ENCODE measurements around the gene STXBP5L. TPM values are rescaled to one million over a fixed set of nuclear protein-coding genes. Genes with fewer than 3 reads are reported as not detected.

The STXBP5L gene
- total and polyA plus RNA-seq, 9 donors, result 2.5 to 50.2 (median 18.3) TPM

- DNase-seq, result no peak
- Histone ChIP-seq H3K4me1 (ENCODE audit: insufficient read depth) (peaks cover 4% of the 10 kb centered on the region), H3K27me3 (no peaks in the 10 kb centered on the region), H3K4me3 (no peak overlapping the region), H3K36me3 (no peaks in the 10 kb centered on the region), H3K27ac (no peak overlapping the region), H3K9me3 (no peaks in the 10 kb centered on the region)
- no peak for TF ChIP-seq EP300 (IDR thresholded peaks at IDR 0.05)
- no peak for TF ChIP-seq POLR2A (IDR thresholded peaks at IDR 0.05)
- TF ChIP-seq, protein P1, sequence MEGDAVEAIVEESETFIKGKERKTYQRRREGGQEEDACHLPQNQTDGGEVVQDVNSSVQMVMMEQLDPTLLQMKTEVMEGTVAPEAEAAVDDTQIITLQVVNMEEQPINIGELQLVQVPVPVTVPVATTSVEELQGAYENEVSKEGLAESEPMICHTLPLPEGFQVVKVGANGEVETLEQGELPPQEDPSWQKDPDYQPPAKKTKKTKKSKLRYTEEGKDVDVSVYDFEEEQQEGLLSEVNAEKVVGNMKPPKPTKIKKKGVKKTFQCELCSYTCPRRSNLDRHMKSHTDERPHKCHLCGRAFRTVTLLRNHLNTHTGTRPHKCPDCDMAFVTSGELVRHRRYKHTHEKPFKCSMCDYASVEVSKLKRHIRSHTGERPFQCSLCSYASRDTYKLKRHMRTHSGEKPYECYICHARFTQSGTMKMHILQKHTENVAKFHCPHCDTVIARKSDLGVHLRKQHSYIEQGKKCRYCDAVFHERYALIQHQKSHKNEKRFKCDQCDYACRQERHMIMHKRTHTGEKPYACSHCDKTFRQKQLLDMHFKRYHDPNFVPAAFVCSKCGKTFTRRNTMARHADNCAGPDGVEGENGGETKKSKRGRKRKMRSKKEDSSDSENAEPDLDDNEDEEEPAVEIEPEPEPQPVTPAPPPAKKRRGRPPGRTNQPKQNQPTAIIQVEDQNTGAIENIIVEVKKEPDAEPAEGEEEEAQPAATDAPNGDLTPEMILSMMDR (IDR thresholded peaks at IDR 0.05), result no peak
- intact Hi-C loops (cut with DNase I), result no loop called here
Measured at GRCh38 chr3:121399820-121400219, 491.8 kb downstream of the STXBP5L start.

DNA sequence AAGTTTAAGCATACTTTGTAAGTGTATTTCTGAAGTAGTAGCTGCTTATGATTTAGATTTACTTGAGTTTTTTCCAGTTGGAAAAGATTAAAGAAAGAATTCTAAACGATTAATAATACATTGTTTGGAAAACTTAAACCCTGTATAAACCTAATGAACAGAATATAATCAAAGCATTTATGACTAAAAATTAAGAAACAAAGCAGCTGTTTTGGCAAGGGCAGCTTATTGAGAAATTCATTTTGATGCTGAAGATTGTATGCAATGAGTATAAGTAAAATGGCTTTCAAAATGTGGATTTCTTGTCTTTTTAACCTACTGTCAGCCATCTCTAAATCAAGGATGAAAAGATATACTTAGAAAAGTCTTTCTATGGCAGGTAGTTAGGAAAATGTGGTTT is 497.6 kb downstream of the STXBP5L start:
- WGBS, 3 donors, result 8 to 30% (median 15%) methylated on average over 1 of the region's 1 CpG
- intact Hi-C loops (cut with DNase I), result no loop called here
- Histone ChIP-seq H3K27ac (no peak overlapping the region), H3K4me3 (no peak overlapping the region), H3K4me1 (ENCODE audit: insufficient read depth) (no peaks in the 10 kb centered on the region), H3K36me3 (no peaks in the 10 kb centered on the region), H3K9me3 (no peaks in the 10 kb centered on the region), H3K27me3 (no peaks in the 10 kb centered on the region)
- no peak for DNase-seq
- TF ChIP-seq, protein P1 (IDR thresholded peaks at IDR 0.05), result no peak
- TF ChIP-seq POLR2A (IDR thresholded peaks at IDR 0.05), result no peak
- TF ChIP-seq EP300 (IDR thresholded peaks at IDR 0.05), result no peak

DNA sequence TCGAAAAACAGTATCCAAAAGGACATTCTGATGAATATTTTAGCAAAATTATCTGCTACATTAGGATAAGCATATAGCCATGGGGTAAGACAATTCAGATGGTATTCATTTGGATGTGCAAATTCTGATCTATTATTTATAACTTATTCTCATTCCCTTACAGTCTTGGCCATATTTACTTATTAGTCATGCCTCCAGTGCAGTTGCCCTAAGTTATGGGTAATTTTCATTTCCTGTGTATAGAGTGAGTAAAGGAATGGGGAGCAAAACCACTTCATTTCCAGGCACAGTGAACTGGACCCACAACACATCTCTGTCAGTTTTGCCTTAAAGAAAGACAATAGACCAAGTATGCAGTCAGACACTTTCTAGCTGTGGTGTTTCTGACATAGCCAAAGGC is 503.5 kb downstream of the STXBP5L start:
- Histone ChIP-seq H3K27me3 (no peaks in the 10 kb centered on the region), H3K4me1 (ENCODE audit: insufficient read depth) (no peaks in the 10 kb centered on the region), H3K9me3 (no peaks in the 10 kb centered on the region), H3K36me3 (no peaks in the 10 kb centered on the region), H3K4me3 (no peak overlapping the region), H3K27ac (no peak overlapping the region)
- WGBS, 3 donors, result 95 to 100% (median 96%) methylated on average over 1 of the region's 1 CpG
- TF ChIP-seq, protein P1 (IDR thresholded peaks at IDR 0.05), result no peak
- TF ChIP-seq EP300 (IDR thresholded peaks at IDR 0.05), result no peak
- TF ChIP-seq POLR2A (IDR thresholded peaks at IDR 0.05), result no peak
- intact Hi-C loops (cut with DNase I), result no loop called here
- DNase-seq, result no peak

DNA sequence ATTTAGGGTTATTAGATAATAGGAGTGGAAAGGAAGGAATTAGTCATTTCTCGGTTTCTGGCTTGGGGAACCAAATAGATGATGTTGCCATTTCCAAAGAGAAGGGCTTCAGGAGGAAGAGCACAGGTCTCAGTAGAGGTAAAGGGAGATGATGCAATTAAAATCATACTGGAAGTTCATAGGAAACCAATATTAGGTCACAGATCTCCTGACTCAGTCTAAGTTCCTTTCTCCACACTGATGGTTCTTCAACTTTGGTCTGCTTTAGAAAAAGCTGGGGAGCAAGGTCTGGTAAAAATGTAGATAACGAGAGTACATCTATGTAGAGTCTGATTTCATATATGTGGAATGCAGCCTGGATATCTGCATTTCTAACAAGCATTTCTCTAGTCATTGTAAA is 506.9 kb downstream of the STXBP5L start:
- H3K4me1 ChIP-seq (ENCODE audit: insufficient read depth), result no peaks in the 10 kb centered on the region
- no peaks in the 10 kb centered on the region for H3K27me3 ChIP-seq
- TF ChIP-seq POLR2A (IDR thresholded peaks at IDR 0.05) (no peak), EP300 (IDR thresholded peaks at IDR 0.05) (no peak)
- TF ChIP-seq, protein P1 (IDR thresholded peaks at IDR 0.05), result no peak
- H3K36me3 ChIP-seq, result no peaks in the 10 kb centered on the region
- DNase-seq, result no peak
- no peak overlapping the region for H3K27ac ChIP-seq
- no peak overlapping the region for H3K4me3 ChIP-seq
- 91 to 95% (median 93%) methylated on average over 2 of the region's 2 CpGs for whole genome bisulfite sequencing, 3 donors
- intact Hi-C loops (cut with DNase I), result no loop called here
- no peaks in the 10 kb centered on the region for H3K9me3 ChIP-seq

GRCh38 chr3:121418182-121418581 is 510.2 kb downstream of the STXBP5L start:
- Histone ChIP-seq H3K4me3 (no peak overlapping the region), H3K36me3 (no peaks in the 10 kb centered on the region), H3K27me3 (no peaks in the 10 kb centered on the region), H3K9me3 (no peaks in the 10 kb centered on the region), H3K27ac (no peak overlapping the region), H3K4me1 (ENCODE audit: insufficient read depth) (no peaks in the 10 kb centered on the region)
- TF ChIP-seq, protein P1 (IDR thresholded peaks at IDR 0.05), result no peak
- TF ChIP-seq POLR2A (IDR thresholded peaks at IDR 0.05) (no peak), EP300 (IDR thresholded peaks at IDR 0.05) (no peak)
- WGBS, 3 donors, result 91 to 93% (median 93%) methylated on average over 6 of the region's 6 CpGs
- intact Hi-C loops (cut with DNase I), result no loop called here
- DNase-seq, result no peak

Measured in ovary (tissue), 9 donors.